Measurements from ENCODE around the gene NRN1L. TPM values are rescaled to one million over a fixed set of nuclear protein-coding genes. Genes with fewer than 3 reads are reported as not detected.
A peak's percentile ranks its signal among the peaks of the same experiment; 100 is the strongest.
"Not testable (repeated sequence)": the region's sequence is repeated elsewhere in the genome, so short reads cannot be mapped to it uniquely, and the experiment has no call there.

Gene NRN1L
- total RNA-seq, result under 1 TPM; 0.14 to 0.33 TPM
- polyA plus RNA-seq, result under 1 TPM; 0.23 to 0.24 TPM

DNA sequence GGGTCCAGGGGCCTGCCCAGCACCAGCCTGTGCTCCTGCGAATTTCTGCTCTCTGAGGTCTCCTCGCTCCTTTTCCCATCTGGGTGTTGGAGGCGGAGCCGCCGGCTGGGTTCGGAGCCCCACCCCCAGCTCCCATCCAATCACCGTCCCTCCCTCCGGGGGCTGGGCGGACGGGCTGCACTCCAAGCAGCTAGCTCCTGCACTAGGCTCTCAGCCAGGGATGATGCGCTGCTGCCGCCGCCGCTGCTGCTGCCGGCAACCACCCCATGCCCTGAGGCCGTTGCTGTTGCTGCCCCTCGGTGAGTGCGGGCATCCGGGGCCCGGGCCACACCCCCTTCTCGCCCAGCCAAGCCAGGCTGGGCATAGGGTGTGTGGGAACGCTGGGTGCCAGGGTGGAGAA is at the start of gene NRN1L:
TSS of gene NRN1L (plus strand) at position 202 of the 400 bp plus-strand sequence. CDS start at position 221, 19 bp downstream.
- Histone ChIP-seq H3K4me3 (ENCODE audit: low read depth in 1 of 3, low read length in 3 of 3) (no peak within 1 kb of the TSS), H3K27ac (ENCODE audit: low read depth in 1 of 2, low read length in 2 of 2) (no peak within 1 kb of the TSS), H3K4me1 (ENCODE audit: control insufficient read depth in 4 of 4, insufficient read depth in 4 of 4, low read length in 3 of 4) (peaks cover 0 to 21% (median 9%) of the 10 kb centered on the region in 4 donors), H3K9ac (ENCODE audit: low read depth in 1 of 2, low read length in 2 of 2) (no peak within 1 kb of the TSS), H3K9me3 (ENCODE audit: control insufficient read depth in 4 of 4, low read length in 3 of 4) (no peaks in the 10 kb centered on the region), H3K27me3 (ENCODE audit: control insufficient read depth in 4 of 4, insufficient read depth in 4 of 4, low read length in 3 of 4) (no peaks in the 10 kb centered on the region), H3K36me3 (ENCODE audit: control insufficient read depth in 4 of 4, insufficient read depth in 3 of 4, low read depth in 1 of 4, low read length in 3 of 4) (peaks cover 20 to 43% (median 28%) of the 10 kb centered on the region in 4 donors)
- 21% methylated on average over 22 of the region's 22 CpGs for WGBS
- TF ChIP-seq RXRA (IDR thresholded peaks at IDR 0.05), result no peak
- no peak for TF ChIP-seq FOXA2 (IDR thresholded peaks at IDR 0.05)
- TF ChIP-seq FOXA1 (IDR thresholded peaks at IDR 0.05), result no peak
- TF ChIP-seq, protein P1, sequence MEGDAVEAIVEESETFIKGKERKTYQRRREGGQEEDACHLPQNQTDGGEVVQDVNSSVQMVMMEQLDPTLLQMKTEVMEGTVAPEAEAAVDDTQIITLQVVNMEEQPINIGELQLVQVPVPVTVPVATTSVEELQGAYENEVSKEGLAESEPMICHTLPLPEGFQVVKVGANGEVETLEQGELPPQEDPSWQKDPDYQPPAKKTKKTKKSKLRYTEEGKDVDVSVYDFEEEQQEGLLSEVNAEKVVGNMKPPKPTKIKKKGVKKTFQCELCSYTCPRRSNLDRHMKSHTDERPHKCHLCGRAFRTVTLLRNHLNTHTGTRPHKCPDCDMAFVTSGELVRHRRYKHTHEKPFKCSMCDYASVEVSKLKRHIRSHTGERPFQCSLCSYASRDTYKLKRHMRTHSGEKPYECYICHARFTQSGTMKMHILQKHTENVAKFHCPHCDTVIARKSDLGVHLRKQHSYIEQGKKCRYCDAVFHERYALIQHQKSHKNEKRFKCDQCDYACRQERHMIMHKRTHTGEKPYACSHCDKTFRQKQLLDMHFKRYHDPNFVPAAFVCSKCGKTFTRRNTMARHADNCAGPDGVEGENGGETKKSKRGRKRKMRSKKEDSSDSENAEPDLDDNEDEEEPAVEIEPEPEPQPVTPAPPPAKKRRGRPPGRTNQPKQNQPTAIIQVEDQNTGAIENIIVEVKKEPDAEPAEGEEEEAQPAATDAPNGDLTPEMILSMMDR (IDR thresholded peaks at IDR 0.05; ENCODE audit: low read depth, low read length, missing input control), result no peak
- TF ChIP-seq, protein P2, sequence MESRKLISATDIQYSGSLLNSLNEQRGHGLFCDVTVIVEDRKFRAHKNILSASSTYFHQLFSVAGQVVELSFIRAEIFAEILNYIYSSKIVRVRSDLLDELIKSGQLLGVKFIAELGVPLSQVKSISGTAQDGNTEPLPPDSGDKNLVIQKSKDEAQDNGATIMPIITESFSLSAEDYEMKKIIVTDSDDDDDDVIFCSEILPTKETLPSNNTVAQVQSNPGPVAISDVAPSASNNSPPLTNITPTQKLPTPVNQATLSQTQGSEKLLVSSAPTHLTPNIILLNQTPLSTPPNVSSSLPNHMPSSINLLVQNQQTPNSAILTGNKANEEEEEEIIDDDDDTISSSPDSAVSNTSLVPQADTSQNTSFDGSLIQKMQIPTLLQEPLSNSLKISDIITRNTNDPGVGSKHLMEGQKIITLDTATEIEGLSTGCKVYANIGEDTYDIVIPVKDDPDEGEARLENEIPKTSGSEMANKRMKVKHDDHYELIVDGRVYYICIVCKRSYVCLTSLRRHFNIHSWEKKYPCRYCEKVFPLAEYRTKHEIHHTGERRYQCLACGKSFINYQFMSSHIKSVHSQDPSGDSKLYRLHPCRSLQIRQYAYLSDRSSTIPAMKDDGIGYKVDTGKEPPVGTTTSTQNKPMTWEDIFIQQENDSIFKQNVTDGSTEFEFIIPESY (IDR thresholded peaks at IDR 0.05), result no peak
- TF ChIP-seq, protein P3, sequence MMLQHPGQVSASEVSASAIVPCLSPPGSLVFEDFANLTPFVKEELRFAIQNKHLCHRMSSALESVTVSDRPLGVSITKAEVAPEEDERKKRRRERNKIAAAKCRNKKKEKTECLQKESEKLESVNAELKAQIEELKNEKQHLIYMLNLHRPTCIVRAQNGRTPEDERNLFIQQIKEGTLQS (IDR thresholded peaks at IDR 0.05), result no peak
- no peak for TF ChIP-seq HNF4G (IDR thresholded peaks at IDR 0.05)
- TF ChIP-seq, protein P4, sequence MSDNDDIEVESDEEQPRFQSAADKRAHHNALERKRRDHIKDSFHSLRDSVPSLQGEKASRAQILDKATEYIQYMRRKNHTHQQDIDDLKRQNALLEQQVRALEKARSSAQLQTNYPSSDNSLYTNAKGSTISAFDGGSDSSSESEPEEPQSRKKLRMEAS (IDR thresholded peaks at IDR 0.05), result no peak
- peak; percentile 31 to 36 for TF ChIP-seq RAD21 (IDR thresholded peaks at IDR 0.05)
- no peak for TF ChIP-seq JUND (IDR thresholded peaks at IDR 0.05)
- TF ChIP-seq, protein P5, sequence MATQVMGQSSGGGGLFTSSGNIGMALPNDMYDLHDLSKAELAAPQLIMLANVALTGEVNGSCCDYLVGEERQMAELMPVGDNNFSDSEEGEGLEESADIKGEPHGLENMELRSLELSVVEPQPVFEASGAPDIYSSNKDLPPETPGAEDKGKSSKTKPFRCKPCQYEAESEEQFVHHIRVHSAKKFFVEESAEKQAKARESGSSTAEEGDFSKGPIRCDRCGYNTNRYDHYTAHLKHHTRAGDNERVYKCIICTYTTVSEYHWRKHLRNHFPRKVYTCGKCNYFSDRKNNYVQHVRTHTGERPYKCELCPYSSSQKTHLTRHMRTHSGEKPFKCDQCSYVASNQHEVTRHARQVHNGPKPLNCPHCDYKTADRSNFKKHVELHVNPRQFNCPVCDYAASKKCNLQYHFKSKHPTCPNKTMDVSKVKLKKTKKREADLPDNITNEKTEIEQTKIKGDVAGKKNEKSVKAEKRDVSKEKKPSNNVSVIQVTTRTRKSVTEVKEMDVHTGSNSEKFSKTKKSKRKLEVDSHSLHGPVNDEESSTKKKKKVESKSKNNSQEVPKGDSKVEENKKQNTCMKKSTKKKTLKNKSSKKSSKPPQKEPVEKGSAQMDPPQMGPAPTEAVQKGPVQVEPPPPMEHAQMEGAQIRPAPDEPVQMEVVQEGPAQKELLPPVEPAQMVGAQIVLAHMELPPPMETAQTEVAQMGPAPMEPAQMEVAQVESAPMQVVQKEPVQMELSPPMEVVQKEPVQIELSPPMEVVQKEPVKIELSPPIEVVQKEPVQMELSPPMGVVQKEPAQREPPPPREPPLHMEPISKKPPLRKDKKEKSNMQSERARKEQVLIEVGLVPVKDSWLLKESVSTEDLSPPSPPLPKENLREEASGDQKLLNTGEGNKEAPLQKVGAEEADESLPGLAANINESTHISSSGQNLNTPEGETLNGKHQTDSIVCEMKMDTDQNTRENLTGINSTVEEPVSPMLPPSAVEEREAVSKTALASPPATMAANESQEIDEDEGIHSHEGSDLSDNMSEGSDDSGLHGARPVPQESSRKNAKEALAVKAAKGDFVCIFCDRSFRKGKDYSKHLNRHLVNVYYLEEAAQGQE (IDR thresholded peaks at IDR 0.05), result no peak
- TF ChIP-seq SP1 (IDR thresholded peaks at IDR 0.05), result peak; percentile 69
- peak; percentile 77 for DNase-seq (ENCODE audit: low spot score)

DNA sequence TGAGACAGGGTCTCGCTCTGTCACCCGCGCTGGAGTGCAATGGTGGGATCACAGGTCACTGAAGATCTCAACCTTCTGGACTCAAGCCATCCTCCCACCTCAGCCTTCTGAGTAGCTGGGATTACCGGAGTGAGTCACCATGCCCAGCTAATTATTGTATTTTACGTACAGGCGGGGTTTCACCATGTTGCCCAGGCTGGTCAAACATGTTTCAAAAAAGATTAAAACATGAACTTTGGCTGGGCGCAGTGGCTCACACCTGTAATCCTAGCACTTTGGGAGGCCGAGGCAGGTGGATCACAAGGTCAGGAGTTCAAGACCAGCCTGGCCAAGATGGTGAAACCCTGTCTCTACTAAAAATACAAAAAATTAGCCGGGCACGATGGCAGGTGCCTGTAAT is 47.5 kb upstream of the NRN1L start:
- WGBS, result 91% methylated on average over 10 of the region's 10 CpGs
- not testable (repeated sequence) for DNase-seq (ENCODE audit: low spot score); H3K27me3 ChIP-seq (ENCODE audit: control insufficient read depth in 4 of 4, insufficient read depth in 4 of 4, low read length in 3 of 4); H3K36me3 ChIP-seq (ENCODE audit: control insufficient read depth in 4 of 4, insufficient read depth in 3 of 4, low read depth in 1 of 4, low read length in 3 of 4); H3K9me3 ChIP-seq (ENCODE audit: control insufficient read depth in 4 of 4, low read length in 3 of 4); H3K27ac ChIP-seq (ENCODE audit: low read depth in 1 of 2, low read length in 2 of 2); H3K4me3 ChIP-seq (ENCODE audit: low read depth in 1 of 3, low read length in 3 of 3); H3K9ac ChIP-seq (ENCODE audit: low read depth in 1 of 2, low read length in 2 of 2)
- H3K4me1 ChIP-seq (ENCODE audit: control insufficient read depth in 4 of 4, insufficient read depth in 4 of 4, low read length in 3 of 4), result peaks cover 4 to 19% (median 9%) of the 10 kb centered on the region in 4 donors
